ENCODE measurements around the gene PSD4. TPM values are rescaled to one million over a fixed set of nuclear protein-coding genes. Genes with fewer than 3 reads are reported as not detected.

Gene PSD4
- total RNA-seq, 2 donors from 2014 or later = 13.1 to 16.9 TPM

- H3K27me3 ChIP-seq (replicated peaks; ENCODE audit: insufficient read depth) = no peaks in the 10 kb centered on the region
- H3K36me3 ChIP-seq = no peaks in the 10 kb centered on the region
- no peaks in the 10 kb centered on the region for H3K9me3 ChIP-seq
- DNase-seq (ENCODE audit: low spot score) (no peak), ATAC-seq (ENCODE audit: insufficient number of reproducible peaks, low FRiP score, low read depth) (no peak)
- no peak for TF ChIP-seq CTCF (IDR thresholded peaks at IDR 0.05)
- no peak overlapping the region for H3K4me3 ChIP-seq
- H3K4me1 ChIP-seq (ENCODE audit: control insufficient read depth in 1 of 2, low read depth in 2 of 2) = peaks cover 14 to 23% of the 10 kb centered on the region in 2 donors
- peak overlapping the region in 1 of 2 donors; percentile 35 for H3K27ac ChIP-seq
These were observed 84.8 kb downstream of the PSD4 start for GRCh38 chr2:113258471-113259147.

Other genes starting within 250 kb of the PSD4 start
- gene IL36G, start 196.0 kb upstream of the PSD4 start, total RNA-seq = not detected
- not detected for gene IL36A, start 168.5 kb upstream of the PSD4 start, total RNA-seq
- gene IL36B, start 121.1 kb upstream of the PSD4 start, total RNA-seq = not detected
- not detected for gene IL36RN, start 114.8 kb upstream of the PSD4 start, total RNA-seq
- gene IL1F10, start 106.0 kb upstream of the PSD4 start, total RNA-seq = not detected
- 1 to 10 TPM; 1.6 to 8.6 TPM for gene IL1RN, start 46.4 kb upstream of the PSD4 start, total RNA-seq
- 10 to 100 TPM in 1 of 2 donors, 1 to 10 TPM in 1; 2.4 to 10.3 TPM for gene PAX8, start 105.0 kb downstream of the PSD4 start, total RNA-seq